ENCODE measurements around the gene OGFOD1. TPM values are rescaled to one million over a fixed set of nuclear protein-coding genes. Genes with fewer than 3 reads are reported as not detected.

OGFOD1 gene
- total RNA-seq, 4 donors from 2014 or later: 40.6 to 55.1 (median 50.4) TPM

- Histone ChIP-seq H3K27ac (no peak overlapping the region), H3K4me1 (no peaks in the 10 kb centered on the region), H3K27me3 (no peaks in the 10 kb centered on the region), H3K4me3 (no peak overlapping the region), H3K36me3 (peaks cover 7 to 98% of the 10 kb centered on the region in 2 donors), H3K9me3 (no peaks in the 10 kb centered on the region)
- no peak for ATAC-seq
- no peak for TF ChIP-seq POLR2A (IDR thresholded peaks at IDR 0.05)
- TF ChIP-seq POLR2AphosphoS5 (IDR thresholded peaks at IDR 0.05): no peak
- TF ChIP-seq EP300 (IDR thresholded peaks at IDR 0.05): no peak
- TF ChIP-seq, protein P1, sequence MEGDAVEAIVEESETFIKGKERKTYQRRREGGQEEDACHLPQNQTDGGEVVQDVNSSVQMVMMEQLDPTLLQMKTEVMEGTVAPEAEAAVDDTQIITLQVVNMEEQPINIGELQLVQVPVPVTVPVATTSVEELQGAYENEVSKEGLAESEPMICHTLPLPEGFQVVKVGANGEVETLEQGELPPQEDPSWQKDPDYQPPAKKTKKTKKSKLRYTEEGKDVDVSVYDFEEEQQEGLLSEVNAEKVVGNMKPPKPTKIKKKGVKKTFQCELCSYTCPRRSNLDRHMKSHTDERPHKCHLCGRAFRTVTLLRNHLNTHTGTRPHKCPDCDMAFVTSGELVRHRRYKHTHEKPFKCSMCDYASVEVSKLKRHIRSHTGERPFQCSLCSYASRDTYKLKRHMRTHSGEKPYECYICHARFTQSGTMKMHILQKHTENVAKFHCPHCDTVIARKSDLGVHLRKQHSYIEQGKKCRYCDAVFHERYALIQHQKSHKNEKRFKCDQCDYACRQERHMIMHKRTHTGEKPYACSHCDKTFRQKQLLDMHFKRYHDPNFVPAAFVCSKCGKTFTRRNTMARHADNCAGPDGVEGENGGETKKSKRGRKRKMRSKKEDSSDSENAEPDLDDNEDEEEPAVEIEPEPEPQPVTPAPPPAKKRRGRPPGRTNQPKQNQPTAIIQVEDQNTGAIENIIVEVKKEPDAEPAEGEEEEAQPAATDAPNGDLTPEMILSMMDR (IDR thresholded peaks at IDR 0.05): no peak
- 43 to 83% methylated on average over 1 to 2 of the region's 2 CpGs for WGBS, 2 donors (ENCODE audit: low coverage in 1 of 2)
Observed at GRCh38 chr16:56478281-56479049, 27.1 kb downstream of the OGFOD1 start.

GRCh38 chr16:56479469-56479868, 28.1 kb downstream of the OGFOD1 start:
- no peak overlapping the region for H3K27ac ChIP-seq
- no peak overlapping the region for H3K4me3 ChIP-seq
- no peak for ATAC-seq
- H3K27me3 ChIP-seq: no peaks in the 10 kb centered on the region
- WGBS, 2 donors (ENCODE audit: low coverage in 1 of 2): 89 to 100% methylated on average over 2 of the region's 2 CpGs
- TF ChIP-seq POLR2AphosphoS5 (IDR thresholded peaks at IDR 0.05): no peak
- TF ChIP-seq POLR2A (IDR thresholded peaks at IDR 0.05): no peak
- TF ChIP-seq, protein P1 (IDR thresholded peaks at IDR 0.05): no peak
- no peak for TF ChIP-seq EP300 (IDR thresholded peaks at IDR 0.05)
- peaks cover 7 to 98% of the 10 kb centered on the region in 2 donors for H3K36me3 ChIP-seq
- no peaks in the 10 kb centered on the region for H3K4me1 ChIP-seq
- no peaks in the 10 kb centered on the region for H3K9me3 ChIP-seq

- Histone ChIP-seq H3K9me3 (no peaks in the 10 kb centered on the region), H3K4me1 (no peaks in the 10 kb centered on the region), H3K36me3 (peaks cover 0 to 98% of the 10 kb centered on the region in 2 donors), H3K27ac (no peak overlapping the region), H3K27me3 (no peaks in the 10 kb centered on the region), H3K4me3 (no peak overlapping the region)
- no peak for ATAC-seq
- TF ChIP-seq EP300 (IDR thresholded peaks at IDR 0.05) (no peak), POLR2A (IDR thresholded peaks at IDR 0.05) (no peak), POLR2AphosphoS5 (IDR thresholded peaks at IDR 0.05) (no peak)
- 83 to 87% methylated on average over 6 to 7 of the region's 7 CpGs for WGBS, 2 donors (ENCODE audit: low coverage in 1 of 2)
Observed at GRCh38 chr16:56480776-56481467, 29.6 kb downstream of the OGFOD1 start.

DNA sequence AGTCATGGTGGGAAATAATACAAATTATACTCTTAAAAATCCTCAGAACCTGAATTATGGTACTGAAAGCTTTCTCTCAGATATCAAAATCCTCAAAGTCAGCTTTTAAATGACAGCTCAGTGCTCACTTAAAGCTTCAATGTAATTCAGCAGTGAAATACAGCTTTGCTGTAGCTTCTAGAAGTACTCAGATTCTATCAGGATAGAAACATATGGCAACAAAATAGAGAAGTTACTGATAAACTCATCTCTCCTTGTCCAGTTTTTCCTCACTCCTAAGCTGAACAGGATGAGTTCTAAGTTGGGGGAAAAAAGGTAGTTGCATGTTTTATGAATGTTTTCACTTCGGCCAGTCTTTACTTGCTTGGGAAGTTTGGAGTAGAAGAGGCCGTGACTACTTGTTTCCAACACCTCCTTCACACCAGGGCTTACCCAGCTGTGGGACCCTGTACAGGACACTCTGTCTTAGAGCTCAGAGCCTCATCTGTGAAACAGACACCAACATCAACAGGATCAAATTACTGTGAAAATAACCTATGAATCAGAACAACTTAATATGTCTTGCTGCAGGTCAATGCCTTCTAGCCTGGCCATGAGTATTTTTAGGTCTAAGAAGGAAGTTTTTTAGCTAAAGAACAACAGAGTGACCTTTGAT, 30.2 kb downstream of the OGFOD1 start:
- Histone ChIP-seq H3K9me3 (no peaks in the 10 kb centered on the region), H3K4me1 (no peaks in the 10 kb centered on the region), H3K27me3 (no peaks in the 10 kb centered on the region), H3K4me3 (no peak overlapping the region), H3K36me3 (peaks cover 0 to 95% of the 10 kb centered on the region in 2 donors), H3K27ac (no peak overlapping the region)
- TF ChIP-seq, protein P1 (IDR thresholded peaks at IDR 0.05): no peak
- no peak for TF ChIP-seq POLR2AphosphoS5 (IDR thresholded peaks at IDR 0.05)
- TF ChIP-seq POLR2A (IDR thresholded peaks at IDR 0.05): no peak
- TF ChIP-seq EP300 (IDR thresholded peaks at IDR 0.05): no peak
- no peak for ATAC-seq
- WGBS, 2 donors (ENCODE audit: low coverage in 1 of 2): 81 to 92% methylated on average over 2 of the region's 2 CpGs

- no peak overlapping the region for H3K4me3 ChIP-seq
- H3K27me3 ChIP-seq: no peaks in the 10 kb centered on the region
- peaks cover 0 to 85% of the 10 kb centered on the region in 2 donors for H3K36me3 ChIP-seq
- H3K4me1 ChIP-seq: no peaks in the 10 kb centered on the region
- ATAC-seq: no peak
- 85 to 90% methylated on average over 2 to 5 of the region's 5 CpGs for WGBS, 2 donors (ENCODE audit: low coverage in 1 of 2)
- no peaks in the 10 kb centered on the region for H3K9me3 ChIP-seq
- H3K27ac ChIP-seq: no peak overlapping the region
- TF ChIP-seq, protein P1 (IDR thresholded peaks at IDR 0.05): no peak
- no peak for TF ChIP-seq POLR2AphosphoS5 (IDR thresholded peaks at IDR 0.05)
- TF ChIP-seq EP300 (IDR thresholded peaks at IDR 0.05): no peak
- no peak for TF ChIP-seq POLR2A (IDR thresholded peaks at IDR 0.05)
Observed at GRCh38 chr16:56482683-56483236, 31.4 kb downstream of the OGFOD1 start.
